DMS153 treated with DMSO at 0.1 percent for 48 hours (cell line): ENCODE results near the gene MAP4K4.

ENCODE experiments used
- DNase-seq: peaks from one replicate; lab custom pipeline; 2025; ENCODE audit not compliant: unreplicated experiment; lab: John Stamatoyannopoulos, UW

MAP4K4 gene

DNA sequence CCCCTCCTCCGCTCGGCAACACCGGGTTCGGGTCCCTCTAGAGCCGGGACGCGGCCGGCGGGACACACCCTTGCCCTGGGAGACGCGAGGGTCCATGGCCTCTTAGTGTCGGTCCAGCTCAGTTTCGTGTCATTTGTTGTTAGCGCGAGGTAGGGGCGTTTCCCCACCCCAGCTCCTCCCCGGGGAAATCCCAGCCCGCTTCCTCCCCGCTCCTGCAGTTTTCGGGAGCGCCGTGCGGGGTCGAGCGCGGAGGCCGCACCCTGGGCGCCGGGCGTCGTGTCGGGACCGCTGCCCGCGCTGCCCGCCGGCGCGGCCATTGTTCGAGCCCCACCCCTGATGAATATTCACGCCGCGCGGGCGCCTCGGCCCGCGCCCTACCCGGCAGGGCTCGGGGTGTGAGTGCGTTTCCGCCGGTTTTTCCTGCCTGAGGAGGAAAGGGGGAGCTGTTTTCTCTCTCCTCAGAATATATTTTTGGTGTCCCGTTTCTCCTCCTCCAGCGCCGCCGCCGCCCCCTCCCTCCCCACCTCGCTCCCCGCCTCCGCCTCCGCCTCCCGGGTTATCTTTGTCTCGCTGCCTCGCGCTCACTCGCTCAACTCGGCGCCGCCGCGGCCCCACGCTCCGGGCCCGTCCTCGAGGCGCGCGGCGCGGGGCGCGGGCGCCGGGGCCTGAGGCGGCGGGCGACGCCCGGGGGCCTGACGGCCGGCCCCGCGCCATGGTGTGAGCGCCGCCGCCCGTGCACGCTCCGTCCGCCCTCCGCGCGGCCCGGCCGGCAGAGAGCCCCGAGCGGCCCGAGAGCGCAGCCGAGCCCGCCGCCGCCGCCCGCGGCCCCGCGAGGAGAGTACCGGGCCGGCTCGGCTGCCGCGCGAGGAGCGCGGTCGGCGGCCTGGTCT, at the start of gene MAP4K4:
TSS of gene MAP4K4 (plus strand) at position 584 of the 890 bp plus-strand sequence. CDS start 374 bp downstream, outside the sequence.
- DNase-seq, result peak; percentile 43

DNA sequence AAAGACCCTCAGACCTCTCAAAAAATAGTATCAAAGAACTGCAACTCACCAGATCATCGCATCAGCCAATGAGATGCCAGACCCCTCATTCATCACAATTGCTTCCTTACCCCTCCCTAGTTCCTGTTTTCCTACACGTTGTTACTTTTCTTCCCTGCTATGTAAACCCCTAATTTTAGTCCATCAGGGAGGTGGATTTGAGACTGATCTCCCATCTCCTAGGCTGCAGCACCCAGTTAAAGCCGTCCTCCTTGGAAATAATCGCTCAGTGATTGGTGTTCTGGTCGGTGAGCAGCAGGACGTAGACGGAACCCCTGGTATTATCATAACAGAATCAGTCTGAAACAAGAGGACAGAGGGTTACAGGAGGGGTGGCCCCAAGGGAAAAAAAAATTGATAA, 44.0 kb upstream of the MAP4K4 start:
- DNase-seq, result no peak

DNA sequence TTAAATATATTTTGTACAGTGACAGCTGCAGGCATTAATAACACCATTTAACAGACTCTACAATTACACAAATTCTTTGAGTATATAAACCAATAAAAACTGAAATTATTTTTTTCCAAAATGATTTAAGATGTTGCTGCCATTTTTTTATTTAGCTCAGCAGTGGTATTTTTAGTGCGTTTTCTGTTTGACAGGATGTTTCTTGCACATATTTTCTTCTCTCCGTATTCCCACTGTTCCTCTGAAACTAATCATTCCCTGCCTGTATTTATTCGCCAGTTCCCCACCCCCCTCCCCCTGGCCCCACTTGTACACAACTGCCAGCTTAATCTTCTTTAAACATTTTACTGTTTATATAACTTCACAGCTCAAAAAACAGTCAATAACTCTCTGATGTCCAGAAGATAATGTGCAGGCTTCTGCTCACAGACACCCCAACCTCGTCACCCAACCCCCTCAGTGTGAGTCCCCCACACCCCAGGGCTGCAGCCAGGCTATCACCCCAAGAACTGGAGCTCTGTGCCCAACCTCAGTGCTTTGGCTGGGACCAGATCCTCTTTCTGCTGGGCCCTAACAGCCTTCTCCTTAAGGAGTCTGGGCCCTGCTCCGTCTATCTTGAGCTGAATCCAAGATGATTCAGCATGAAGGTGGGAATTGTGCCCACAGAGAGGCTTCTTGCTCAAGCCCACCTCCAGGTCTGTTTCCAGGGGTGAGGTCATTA, 41.6 kb upstream of the MAP4K4 start:
- no peak for DNase-seq

DNA sequence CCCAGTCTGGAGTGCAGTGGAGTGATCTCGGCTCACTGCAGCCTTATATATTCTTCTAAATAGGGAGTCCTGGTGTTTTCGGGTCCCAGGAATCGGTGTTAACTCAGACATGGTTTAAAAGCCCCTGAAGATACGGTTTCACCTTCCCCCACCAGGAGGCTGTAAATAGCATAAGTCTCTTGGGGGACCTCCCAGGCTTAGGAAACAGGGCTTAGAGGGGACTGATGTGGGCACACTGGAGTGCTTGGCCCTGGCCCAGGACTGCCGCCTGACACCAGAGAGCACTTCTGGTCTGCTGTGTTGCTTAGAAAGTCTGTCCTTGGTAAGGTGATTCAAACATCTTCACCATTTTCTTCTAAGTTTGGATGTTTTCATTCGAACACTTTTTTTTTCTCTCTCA, 39.7 kb upstream of the MAP4K4 start:
- DNase-seq, result no peak

DNA sequence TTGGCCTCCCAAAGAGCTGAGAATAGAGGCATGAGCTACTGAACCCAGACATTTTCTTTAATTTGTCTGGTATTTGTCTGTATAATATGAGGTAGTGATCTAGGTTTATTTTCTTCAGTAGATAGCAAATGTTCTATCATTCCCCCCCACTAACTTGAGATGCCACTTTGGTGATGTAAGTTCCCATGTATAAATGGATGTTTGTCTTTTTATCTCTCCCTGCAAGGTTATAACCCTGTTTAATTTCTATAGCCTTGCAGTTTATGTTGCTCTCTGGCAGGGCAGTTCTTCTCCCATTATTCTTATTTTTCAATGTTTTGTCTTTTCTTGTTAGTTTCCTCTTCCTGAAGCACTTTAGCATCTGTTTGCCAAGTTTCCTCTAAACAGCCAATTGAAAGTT, 39.1 kb upstream of the MAP4K4 start:
- DNase-seq, result no peak

DNA sequence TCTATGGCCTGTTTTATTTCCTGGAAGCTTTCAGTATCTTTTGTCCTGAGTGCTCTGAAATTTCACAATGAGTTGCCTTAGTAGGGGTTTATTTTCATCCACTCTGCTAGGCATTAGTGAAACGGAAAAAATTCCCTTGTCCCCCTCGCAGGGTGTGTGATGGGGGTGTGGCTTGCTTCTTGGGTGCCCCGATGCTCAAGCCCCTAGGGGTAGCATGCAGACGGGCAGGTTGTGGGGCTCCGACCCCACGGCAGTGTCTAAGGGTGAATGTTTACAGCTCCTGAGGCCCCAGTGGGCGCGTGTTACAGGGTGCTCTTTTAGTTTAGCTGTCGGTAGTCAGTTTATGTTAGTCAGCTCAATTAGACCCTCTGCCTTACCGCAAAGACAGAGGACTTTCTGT, 32.2 kb upstream of the MAP4K4 start:
- DNase-seq, result no peak

DNA sequence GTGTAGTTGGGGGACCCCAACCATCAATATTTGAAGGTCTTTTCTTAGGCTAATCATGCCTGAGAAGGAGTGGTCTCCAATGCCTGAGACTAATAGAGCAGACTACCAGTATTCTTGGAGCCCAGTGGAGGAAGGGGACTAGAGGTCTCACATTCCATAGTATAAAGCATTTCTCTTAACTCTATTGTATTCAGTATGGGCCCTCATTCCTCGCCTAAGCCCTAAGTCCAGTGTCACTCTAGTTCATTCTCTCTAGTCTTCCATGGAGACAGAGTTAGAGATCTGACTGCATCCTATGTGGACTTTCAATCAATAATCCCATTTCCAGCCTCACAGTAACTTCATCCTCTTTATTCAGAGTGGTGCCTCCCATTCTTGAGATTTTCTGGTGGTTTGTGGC, 29.7 kb upstream of the MAP4K4 start:
- no peak for DNase-seq

DNA sequence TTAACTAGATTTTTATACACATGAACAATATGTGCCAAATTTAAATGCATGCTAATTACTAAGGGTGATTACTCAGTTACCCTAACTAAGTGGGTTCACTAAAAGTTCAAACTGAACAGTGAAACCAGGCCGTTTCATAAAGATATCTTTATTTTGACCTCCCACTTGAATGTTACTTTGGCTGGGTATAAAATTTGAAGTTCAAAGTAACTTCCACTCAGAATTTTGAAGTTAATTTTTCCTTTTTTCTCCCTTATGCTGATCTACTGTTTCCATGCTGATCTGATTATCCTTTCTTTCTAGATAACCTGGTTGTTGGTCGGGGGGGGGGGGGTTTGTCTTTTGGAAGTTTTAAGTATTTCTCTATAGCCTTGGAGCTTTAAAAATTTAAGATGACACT, 25.5 kb upstream of the MAP4K4 start:
- no peak for DNase-seq

DNA sequence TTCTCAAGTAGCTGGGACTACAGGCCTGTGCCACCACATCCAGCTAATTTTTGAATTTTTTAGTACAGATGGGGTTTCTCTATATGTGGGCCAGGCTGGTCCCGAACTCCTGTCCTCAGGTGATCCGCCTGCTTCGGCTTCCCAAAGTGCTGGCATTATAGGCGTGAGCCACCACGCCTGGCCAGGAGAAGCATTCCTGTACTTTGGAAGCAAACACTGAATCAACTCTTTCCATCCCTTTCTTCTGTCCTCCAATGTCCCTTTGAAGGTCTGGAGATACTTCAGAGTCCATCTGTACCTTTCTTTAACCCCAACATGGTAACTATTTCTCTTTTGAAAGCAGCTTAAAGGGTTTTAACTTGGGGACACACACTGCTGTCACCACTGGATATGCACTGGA, 23.6 kb upstream of the MAP4K4 start:
- no peak for DNase-seq

DNA sequence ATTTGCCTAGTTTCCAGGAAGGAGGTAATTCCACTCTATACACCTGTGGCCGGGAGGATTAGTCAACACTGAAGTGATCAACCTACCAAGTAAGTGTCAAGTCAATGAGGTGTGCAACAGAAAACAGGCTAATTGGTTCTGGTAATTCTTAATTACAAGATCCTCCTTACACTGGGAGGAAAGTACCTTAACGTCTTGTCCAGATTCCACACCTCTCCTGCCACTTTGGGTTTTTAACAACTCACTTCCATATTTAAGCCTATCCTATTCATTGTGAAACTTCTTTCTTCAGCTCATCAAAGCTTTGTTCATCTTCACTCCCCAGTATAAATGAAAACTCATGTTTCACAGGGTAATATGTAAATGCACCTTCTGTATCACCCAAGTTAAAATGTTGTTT, 22.0 kb upstream of the MAP4K4 start:
- no peak for DNase-seq

DNA sequence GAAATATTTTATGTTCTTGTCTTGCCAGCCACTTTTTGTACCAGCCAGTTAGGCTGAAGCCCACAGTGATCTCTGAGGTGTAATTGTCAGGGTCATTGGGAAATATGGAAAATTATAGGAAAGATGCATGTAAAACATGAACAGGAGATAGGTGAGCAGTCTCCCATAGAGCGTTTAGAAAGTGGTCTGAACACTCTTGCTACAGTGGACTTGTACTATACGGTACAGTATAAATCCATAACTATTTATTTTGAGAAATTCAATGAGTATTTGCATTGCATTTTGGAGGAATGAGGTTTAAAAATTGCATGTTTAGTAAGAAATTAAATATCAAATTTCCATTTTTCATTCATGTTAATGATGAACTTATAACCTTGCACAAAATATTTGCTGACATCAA, 20.8 kb upstream of the MAP4K4 start:
- DNase-seq, result no peak

DNA sequence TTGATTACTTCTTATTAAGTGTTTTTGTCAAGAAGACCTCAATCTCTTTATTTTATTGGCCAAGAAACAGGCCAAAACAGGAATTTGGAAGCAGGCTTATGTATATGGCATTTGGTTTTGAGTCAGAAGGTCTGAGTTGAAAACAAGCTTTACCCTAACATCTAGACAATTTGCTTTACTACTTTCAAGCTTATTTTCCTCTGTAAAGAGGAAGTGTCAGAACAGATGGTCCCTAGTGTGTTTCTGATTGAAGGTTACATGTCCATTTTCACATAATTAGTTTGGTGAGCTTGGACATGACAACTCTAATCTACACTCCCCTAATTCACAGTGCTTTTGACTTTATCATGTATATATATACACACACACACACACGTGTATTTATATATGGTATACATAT, 19.8 kb upstream of the MAP4K4 start:
- no peak for DNase-seq

DNA sequence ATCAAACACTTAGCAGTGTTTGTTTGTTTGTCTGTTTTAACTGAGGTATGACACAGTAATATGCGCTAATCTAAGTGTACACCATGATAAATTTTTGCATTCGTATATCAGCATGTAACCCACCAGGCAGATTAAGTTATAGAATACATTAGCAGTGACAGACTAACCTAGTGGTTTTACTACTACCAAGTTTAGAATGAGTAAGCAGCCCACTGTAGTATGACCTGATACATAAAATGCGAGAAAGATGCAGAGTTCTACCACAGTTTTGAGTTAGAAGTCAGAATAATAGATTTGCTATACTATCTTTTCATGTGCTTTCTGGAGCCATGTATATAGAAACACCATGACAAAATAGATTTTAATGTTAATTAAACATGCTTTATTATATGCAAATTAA, 19.1 kb upstream of the MAP4K4 start:
- DNase-seq, result no peak

DNA sequence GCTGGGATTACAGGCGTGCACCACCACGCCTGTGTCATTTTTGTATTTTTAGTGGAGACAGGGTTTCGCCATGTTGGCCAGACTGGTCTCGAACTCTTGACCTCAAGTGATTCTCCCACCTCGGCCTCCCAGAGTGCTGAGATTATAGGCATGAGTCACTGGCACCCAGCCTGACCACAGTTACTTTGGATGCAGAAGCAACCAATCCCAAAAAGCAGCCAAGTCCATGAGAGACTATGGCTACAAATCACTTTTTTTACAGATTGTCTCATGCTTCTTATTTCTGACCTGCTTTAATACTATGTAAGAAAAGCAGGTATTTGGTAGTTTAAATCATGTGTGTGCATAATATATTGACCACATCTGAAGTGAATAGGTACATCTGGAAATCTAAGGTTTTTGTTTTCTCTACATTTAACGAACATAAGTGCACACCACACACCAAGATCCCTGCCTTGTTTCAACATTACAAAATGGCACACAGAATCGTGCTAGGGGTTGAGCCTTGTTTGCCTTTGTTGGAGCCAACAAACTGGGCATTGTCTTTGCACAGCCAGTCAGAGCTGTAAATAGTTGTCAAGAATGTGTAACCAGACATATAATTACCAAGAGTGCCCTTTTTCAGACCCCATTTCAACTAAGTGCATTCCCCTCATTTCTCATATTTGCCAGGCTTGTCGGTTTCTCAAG, 18.3 kb upstream of the MAP4K4 start:
- no peak for DNase-seq

DNA sequence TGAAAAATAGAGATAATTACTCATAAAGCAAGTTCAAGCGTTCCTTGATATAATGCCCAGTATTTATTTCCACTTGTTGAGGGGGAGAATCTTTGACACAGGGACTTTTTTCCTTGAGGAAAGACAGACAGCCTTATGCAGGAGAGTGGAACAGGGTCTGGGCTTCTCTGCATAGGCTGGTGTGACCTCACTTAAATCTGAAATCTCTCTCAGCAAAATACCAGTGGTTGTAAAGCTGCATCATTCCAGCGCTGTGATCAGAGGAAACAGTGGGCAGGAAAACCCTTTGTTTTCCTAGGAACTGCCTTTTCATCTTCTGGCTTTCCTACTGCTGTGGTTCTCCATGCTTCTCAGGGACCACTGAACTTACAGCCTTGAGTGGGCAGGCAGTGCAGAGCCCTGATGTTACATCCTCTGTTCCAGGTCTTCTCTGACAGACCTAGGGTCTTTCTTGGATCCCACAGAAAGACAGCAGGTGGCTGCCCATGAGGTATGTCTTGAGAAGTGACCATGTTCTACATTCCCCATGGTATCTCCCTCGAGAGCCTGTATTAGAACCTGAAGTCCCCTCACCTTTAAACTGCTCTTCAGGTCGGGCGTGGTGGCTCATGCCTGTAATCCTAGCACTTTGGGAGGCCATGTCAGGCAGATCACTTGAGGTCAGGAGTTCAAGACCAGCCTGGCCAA, 17.6 kb upstream of the MAP4K4 start:
- DNase-seq, result no peak

DNA sequence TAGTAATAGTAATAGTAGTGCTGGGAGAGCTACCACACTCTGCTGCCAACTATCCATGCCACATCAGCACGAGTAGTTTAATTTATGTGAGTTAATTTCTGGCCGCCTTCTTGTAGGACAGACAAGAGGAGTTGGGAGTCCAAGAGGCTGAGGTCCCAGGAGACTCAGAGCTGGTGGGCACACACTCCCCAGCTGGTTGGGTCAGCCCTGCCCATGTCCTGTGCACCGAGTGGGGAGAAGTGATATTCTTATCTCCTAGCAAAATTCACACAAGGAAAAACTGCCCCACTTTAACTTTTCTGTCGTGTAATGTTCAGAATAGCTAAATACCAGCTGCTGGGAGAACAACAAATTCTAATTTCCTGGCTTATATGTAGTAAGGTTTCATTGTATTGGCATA, 15.2 kb upstream of the MAP4K4 start:
- DNase-seq, result no peak

DNA sequence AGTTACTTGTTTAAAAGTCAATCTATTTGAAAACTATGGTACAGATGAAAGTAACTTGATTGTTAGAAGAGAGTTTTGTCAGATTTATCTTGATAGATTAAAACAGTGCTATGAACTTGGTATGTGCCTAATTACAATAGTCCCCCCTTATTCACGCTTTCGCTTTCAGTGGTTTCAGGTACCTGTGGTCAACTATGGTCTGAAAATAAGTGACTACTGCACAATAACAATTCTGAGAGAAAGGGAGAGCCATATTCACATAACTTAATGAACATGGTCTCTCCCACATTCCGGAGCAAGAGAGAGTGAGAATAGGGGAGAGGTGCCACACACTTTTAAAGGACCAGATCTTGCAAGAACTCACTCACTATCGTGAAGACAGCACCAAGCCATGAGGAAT, 13.2 kb upstream of the MAP4K4 start:
- no peak for DNase-seq

DNA sequence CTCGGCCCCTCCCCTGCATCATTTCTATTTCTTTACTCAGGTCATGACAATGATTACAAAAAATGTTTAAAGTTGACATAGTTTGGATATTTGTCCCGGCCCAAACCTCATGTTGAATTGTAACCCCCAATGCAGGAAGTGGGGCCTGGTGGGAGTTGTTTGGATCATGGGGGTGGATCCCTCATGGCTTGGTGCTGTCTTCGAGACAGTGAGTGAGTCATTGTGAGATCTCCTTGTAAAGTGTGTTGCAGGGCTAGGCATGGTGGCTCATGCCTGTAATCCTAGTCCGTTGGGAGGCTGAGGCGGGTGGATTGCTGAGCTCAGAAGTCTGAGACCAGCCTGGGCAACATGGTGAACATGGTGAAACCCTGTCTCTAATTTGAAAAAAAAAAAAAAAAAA, 9.2 kb upstream of the MAP4K4 start:
- no peak for DNase-seq

DNA sequence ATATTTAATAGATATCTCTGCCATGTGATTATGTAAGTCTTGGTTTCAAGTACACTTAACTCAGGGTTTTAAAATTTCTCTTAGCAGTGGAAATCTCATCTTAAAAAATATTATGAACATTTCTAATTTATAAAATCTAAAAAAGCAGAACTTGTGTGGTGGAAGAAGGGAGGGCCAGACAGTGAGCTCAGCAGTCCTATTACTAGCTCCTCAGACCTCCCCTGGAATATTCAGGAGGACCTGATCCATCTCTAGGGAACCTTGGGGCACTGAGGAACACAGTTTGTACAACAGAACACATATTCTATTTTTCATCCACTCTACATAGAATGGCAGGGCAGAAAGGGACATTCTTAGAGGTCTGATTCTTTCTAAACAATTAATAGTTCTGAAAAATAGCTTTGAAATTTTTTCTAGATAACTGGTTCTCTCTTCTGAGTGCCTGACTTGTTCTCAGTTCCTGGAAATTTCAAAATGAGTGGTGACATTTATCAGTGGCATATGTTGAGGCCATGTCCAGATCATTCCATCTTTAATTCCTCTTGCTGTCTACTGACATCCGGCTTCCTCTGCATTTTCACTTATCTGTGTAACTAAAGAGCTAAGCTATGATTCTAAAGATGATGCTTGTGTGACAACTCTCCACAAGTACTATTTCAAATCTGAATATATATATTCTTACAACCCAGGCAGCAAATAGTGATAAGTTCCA, 8.2 kb upstream of the MAP4K4 start:
- no peak for DNase-seq

DNA sequence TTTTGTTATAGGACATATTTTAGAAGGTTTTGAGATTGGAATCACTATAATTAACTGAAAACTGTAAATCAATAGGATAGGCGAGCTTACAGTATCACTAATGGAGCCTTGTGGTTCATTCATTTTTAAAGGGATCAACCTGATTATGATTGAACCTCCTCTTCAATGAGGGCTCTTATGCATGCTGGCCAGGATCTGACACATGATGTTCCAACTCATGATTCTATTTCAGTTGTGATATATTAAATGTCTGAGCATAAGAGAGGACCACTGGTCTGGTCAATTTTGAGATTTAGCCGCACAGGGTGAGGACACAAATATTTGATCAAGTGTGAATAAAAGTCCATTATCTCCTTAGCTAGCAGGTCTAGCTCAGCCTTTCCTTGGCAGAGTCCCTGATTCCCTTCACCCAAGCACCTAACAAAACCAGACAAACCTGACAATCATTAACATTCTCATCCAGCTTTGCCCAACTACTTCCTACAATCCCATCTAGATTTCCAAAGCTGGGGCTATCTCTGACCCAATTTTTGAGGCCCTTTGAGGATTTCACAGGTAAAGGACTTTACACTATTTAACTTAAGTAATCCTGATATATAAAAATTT, 6.9 kb upstream of the MAP4K4 start:
- DNase-seq, result no peak
